NCI-H226 (cell line): Measurements from ENCODE around the gene WWOX.

Source experiments
- DNase-seq: peaks from one replicate; pipeline ENCODE4 v3.0.0-alpha.2; 2015

Gene WWOX

GRCh38 chr16:79093554-79093967, 994.1 kb downstream of the WWOX start:
- no peak for DNase-seq

- no peak for DNase-seq
Observed at GRCh38 chr16:79096246-79096645, 996.8 kb downstream of the WWOX start.

- no peak for DNase-seq
Observed at GRCh38 chr16:79097166-79097565, 997.7 kb downstream of the WWOX start.

GRCh38 chr16:79097771-79098170, 998.3 kb downstream of the WWOX start:
- DNase-seq: no peak

GRCh38 chr16:79098907-79099306, 999.5 kb downstream of the WWOX start:
- no peak for DNase-seq

GRCh38 chr16:79099716-79100115, 1000.3 kb downstream of the WWOX start:
- DNase-seq: no peak

DNA sequence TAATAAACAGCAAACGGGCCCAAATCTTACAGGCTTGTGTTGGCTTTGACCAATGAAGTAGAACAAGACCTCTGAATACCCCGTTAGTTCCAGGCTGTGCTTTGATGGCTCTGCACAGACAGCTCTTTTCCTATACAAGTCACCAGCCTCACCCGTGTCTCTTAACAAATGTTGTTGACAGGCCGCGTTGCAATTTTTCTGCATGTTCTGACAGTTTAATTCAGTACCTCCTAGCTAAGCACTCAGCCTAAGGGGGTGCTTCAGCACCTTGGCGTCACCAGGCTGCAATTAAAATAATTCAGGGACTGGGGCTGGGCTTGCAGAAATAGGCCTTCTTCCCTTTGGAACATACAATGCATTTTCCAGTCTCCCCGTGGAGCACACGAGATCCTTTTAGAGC, 1001.0 kb downstream of the WWOX start:
- DNase-seq: no peak

DNA sequence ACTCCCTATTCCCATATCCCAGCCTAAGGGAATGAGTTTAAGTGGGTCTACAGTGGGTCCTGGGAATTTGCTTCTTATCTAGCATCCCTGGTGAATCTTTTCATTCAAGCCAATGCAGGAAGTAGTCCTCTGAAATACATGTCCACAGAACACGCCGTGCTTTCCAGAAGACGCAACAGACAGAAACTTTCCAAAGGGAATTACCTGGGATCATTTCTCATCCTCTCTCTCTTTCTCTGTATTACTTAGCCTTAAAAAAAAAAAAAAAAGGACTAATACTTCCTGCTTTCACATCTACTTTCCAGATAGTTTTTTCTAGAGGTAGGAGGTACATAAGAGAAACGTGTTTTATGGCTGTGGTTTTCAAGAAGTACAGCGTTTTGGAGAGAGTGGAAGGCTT, 1002.0 kb downstream of the WWOX start:
- no peak for DNase-seq

DNA sequence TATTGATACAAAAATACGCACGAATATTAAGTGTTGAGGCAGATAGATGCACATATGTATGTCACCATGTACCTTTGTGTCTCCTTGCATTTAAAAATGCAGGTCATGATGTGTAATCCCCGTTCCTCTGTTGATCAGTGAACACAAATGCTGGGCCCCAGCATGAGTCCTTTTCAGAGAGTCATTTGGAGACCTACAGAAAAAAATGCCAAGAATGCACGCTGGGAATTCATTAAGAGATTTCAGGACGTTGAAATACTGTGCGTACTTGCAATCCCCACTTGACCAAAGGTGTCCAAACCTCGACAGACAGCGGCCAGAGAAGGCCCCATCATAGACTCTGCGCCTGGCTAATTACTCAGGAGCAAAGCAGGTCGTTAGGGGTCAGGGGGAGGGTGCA, 1005.1 kb downstream of the WWOX start:
- no peak for DNase-seq

DNA sequence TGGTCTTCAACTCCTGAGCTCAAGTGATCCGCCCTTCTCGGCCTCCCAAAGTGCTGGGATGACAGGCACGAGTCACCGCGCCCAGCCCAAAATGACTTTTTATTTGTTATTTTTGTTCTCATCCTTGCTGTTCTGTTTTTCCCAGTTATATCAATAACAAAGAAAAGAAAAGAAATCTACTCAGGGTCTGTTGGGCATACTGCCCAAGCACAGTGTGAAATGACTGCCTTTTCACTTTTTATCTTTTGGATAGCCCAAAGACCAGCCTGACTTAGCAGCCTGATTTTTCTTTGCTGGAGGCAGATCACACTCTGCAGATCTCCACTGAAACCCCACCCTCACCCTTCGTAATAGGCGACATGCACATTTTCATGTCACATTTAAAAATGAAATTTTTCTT, 1007.8 kb downstream of the WWOX start:
- DNase-seq: no peak

- no peak for DNase-seq
Observed at GRCh38 chr16:79109771-79110170, 1010.3 kb downstream of the WWOX start.

GRCh38 chr16:79110242-79110641, 1010.8 kb downstream of the WWOX start:
- DNase-seq: no peak

DNA sequence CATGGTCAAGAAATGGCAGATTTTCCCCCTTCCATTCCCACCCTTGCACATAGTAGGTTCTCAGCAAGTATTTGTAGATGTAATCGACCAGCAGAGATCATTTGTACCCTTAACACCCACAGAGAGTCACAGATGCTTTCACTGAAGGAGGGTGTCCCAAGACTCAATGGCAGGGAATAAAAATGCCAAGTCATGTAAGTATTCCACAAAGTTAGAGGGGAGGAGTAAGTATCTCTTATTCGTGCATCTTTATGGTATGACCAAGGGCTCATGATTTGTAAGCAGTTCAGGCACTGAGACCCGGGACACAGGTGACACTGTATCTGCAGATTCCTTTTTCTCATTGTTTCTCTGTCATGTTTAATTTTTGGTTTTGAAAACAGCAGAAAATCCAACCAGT, 1011.5 kb downstream of the WWOX start:
- DNase-seq: no peak

- DNase-seq: no peak
Observed at GRCh38 chr16:79112462-79112861, 1013.0 kb downstream of the WWOX start.

DNA sequence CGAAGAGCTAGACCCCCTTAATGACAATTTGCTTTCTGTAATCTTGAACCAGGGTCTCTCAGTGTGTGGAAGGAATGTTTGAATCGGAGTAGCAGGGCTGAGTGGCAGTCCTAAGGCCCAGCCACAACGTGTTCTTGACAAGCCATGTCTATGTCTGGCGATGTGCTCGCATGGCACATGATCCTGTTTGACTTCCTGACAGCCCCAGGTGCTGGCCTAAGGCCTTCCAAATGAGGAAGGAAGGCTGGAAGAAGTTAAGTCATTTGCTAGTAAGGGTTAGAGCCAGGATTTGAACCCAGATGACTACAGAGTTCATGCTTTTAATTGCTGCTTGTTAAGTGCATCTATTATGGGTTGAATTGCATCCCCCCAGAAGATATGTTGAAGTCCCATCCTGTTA, 1014.4 kb downstream of the WWOX start:
- DNase-seq: no peak

DNA sequence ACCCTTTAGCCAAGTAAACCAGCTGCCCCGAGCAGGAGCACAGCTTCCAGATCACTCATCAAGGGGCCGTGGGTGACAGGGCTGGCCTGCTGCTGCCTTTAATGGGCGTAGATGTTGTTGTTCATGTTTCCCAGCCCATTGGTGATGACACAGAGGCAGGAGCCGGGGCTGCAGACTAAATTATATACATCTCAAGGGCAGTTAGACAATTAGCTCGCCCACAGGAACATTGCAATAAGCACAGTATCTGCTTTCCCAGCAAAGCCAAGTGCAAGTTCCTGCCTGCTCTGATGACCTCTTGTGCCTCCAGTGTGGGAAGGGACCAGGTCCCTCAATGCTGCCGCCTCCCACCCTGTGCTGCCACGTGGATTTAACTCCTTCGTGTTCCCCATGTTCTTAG, 1015.3 kb downstream of the WWOX start:
- DNase-seq: no peak

DNA sequence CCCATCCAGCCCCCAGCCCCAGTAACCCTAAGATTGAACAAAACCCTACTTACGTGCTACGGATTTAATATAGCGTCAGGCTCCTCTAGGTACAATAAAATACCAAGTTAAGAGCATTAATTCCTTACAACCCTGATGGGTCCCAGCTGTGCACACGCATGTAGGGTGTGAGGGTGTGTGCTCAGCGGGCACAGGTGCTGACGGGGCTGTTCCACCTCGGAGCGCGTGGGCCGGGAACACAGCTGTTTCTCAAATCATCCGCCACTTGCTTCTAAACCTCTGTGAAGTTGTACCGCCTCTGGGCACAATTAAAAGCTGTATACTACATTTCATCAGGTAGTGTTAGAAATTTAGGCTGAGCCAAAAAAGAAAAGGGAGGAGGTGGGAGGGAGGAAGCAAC, 1022.5 kb downstream of the WWOX start:
- no peak for DNase-seq

- DNase-seq: no peak
Observed at GRCh38 chr16:79122343-79122742, 1022.9 kb downstream of the WWOX start.

GRCh38 chr16:79124016-79124756, 1024.7 kb downstream of the WWOX start:
- DNase-seq: no peak

DNA sequence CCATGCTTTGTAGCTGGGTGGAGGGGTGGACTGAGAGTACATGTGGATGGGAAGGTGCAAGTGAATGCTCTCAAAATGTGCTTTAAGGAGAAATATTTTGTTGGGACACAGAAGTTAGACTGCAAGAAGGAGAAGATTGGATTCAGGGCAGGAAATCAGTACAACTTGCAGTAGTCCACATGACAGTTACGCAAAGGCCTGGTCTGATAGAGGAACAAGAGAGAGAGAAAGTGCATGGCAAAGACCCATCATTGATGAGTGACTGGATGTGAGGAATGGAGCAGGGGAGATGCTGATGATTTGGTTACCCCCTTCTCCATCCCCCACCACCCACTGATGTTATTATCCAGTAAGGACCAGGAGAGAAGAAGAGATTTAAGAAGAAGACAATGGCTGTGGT, 1028.3 kb downstream of the WWOX start:
- no peak for DNase-seq

DNA sequence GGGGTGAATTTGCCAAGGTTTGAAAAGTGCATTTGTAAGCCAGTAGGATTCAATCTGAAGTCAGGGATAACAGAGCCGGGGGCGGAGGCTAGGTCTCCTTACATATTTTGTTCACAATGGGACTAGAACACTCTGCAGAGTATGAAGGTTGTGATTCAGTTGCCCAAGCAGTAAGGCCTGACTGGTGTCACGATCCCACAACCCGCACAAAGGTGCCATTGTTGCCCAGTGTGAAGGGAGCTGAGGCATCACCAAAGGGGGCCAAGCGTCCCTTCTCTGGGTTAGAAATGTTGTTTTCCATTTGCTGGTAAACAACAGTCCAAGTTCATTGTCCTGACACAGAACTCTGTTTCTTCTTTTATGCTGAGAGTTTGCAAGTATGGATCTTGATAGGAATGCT, 1029.3 kb downstream of the WWOX start:
- no peak for DNase-seq

GRCh38 chr16:79130616-79131015, 1031.2 kb downstream of the WWOX start:
- DNase-seq: no peak

- DNase-seq: no peak
Observed at GRCh38 chr16:79131321-79132075, 1032.0 kb downstream of the WWOX start.

DNA sequence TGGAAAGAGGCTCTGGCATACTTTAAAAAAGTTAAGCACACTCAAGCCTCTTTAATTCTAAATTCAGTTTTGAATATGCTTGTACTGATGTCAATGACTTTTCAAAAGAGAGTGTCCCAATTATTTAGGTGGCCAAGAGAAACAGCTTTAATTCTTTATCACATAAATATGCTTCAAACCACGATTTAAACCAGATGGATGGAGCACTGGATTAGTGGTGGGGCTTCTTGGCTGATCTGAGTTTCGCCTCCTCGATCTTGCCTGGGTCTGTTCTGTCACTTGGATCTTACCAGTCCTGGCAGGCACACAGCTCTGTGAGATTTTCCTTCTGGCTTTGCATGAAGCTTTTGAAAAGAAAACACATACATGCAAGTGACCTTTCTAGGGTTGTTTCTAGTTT, 1033.2 kb downstream of the WWOX start:
- DNase-seq: no peak

DNA sequence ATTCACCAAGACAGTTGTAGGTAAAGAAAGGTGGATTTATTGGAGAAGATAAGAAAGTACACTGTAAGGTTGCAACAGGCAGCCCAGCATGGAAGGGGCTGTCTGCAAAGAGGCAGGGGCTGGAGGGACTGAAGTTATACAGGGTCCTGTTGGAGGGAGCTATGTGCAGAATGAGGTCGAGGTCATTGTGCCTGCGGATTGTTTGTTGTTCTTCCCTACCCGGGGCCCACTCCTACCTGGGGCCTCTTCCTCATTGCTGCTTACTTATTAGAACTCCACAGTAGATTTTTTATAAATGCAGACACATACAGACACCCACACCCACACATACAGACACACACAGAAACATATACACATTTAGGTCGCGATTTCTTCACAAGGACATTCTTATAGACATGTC, 1034.8 kb downstream of the WWOX start:
- DNase-seq: no peak
